Mucosa of stomach (tissue), 1 donor: Measurements from ENCODE around the gene ADH1B.

Experiments used
- H3K27me3 ChIP-seq: one replicate; pipeline ENCODE4 v1.7.0; 2013; ENCODE audit warnings: mild to moderate bottlenecking, low read length; ENCODE audit not compliant: control insufficient read depth, insufficient read depth
- H3K36me3 ChIP-seq: one replicate; pipeline ENCODE4 v1.7.0; 2013; ENCODE audit warnings: low read length; ENCODE audit not compliant: control insufficient read depth, insufficient read depth
- H3K4me1 ChIP-seq: one replicate; pipeline ENCODE4 v1.7.0; 2013; ENCODE audit warnings: mild to moderate bottlenecking, low read length; ENCODE audit not compliant: control insufficient read depth, insufficient read depth
- H3K4me3 ChIP-seq: one replicate; pipeline ENCODE4 v1.7.0; 2013; ENCODE audit warnings: low read length
- H3K9ac ChIP-seq: one replicate; pipeline ENCODE4 v1.7.0; 2013; ENCODE audit warnings: mild to moderate bottlenecking, low read length, moderate library complexity
- H3K9me3 ChIP-seq: one replicate; pipeline ENCODE4 v1.7.0; 2013; ENCODE audit warnings: mild to moderate bottlenecking, low read length, moderate library complexity; ENCODE audit not compliant: control insufficient read depth
- donor health status: Pancreatic carcinoma.

The ADH1B gene

GRCh38 chr4:99317354-99317753, 3.8 kb downstream of the ADH1B start:
- Histone ChIP-seq H3K36me3 (no peaks in the 10 kb centered on the region), H3K4me3 (no peak overlapping the region), H3K27me3 (no peaks in the 10 kb centered on the region), H3K9ac (no peak overlapping the region), H3K9me3 (no peaks in the 10 kb centered on the region), H3K4me1 (no peaks in the 10 kb centered on the region)

- Histone ChIP-seq H3K4me3 (no peak overlapping the region), H3K36me3 (no peaks in the 10 kb centered on the region), H3K9ac (no peak overlapping the region), H3K4me1 (no peaks in the 10 kb centered on the region), H3K9me3 (no peaks in the 10 kb centered on the region), H3K27me3 (no peaks in the 10 kb centered on the region)
Observed at GRCh38 chr4:99315839-99316238, 5.4 kb downstream of the ADH1B start.

- H3K27me3 ChIP-seq = no peaks in the 10 kb centered on the region
- H3K9me3 ChIP-seq = no peaks in the 10 kb centered on the region
- H3K4me1 ChIP-seq = no peaks in the 10 kb centered on the region
- no peak overlapping the region for H3K4me3 ChIP-seq
- no peak overlapping the region for H3K9ac ChIP-seq
- H3K36me3 ChIP-seq = no peaks in the 10 kb centered on the region
Observed at GRCh38 chr4:99314211-99314610, 7.0 kb downstream of the ADH1B start.

GRCh38 chr4:99310389-99310788, 10.8 kb downstream of the ADH1B start:
- Histone ChIP-seq H3K36me3 (no peaks in the 10 kb centered on the region), H3K4me1 (no peaks in the 10 kb centered on the region), H3K9ac (no peak overlapping the region), H3K4me3 (no peak overlapping the region), H3K9me3 (no peaks in the 10 kb centered on the region), H3K27me3 (no peaks in the 10 kb centered on the region)

- H3K4me1 ChIP-seq = no peaks in the 10 kb centered on the region
- no peaks in the 10 kb centered on the region for H3K27me3 ChIP-seq
- no peaks in the 10 kb centered on the region for H3K36me3 ChIP-seq
- no peak overlapping the region for H3K4me3 ChIP-seq
- H3K9me3 ChIP-seq = no peaks in the 10 kb centered on the region
- no peak overlapping the region for H3K9ac ChIP-seq
Observed at GRCh38 chr4:99305638-99306400, 15.4 kb downstream of the ADH1B start.

- Histone ChIP-seq H3K9ac (no peak overlapping the region), H3K4me3 (no peak overlapping the region), H3K4me1 (no peaks in the 10 kb centered on the region), H3K9me3 (no peaks in the 10 kb centered on the region), H3K27me3 (no peaks in the 10 kb centered on the region), H3K36me3 (no peaks in the 10 kb centered on the region)
Observed at GRCh38 chr4:99301376-99302164, 19.6 kb downstream of the ADH1B start.

GRCh38 chr4:99300934-99301333, 20.3 kb downstream of the ADH1B start:
- H3K9ac ChIP-seq = no peak overlapping the region
- no peak overlapping the region for H3K4me3 ChIP-seq
- H3K4me1 ChIP-seq = no peaks in the 10 kb centered on the region
- H3K9me3 ChIP-seq = no peaks in the 10 kb centered on the region
- H3K36me3 ChIP-seq = no peaks in the 10 kb centered on the region
- no peaks in the 10 kb centered on the region for H3K27me3 ChIP-seq

GRCh38 chr4:99293357-99293756, 27.8 kb downstream of the ADH1B start:
- no peak overlapping the region for H3K4me3 ChIP-seq
- no peak overlapping the region for H3K9ac ChIP-seq
- no peaks in the 10 kb centered on the region for H3K9me3 ChIP-seq
- H3K4me1 ChIP-seq = no peaks in the 10 kb centered on the region
- H3K36me3 ChIP-seq = no peaks in the 10 kb centered on the region
- no peaks in the 10 kb centered on the region for H3K27me3 ChIP-seq

- H3K9ac ChIP-seq = no peak within 1 kb of the TSS
Observed at GRCh38 chr4:99290848-99291786, 30.1 kb downstream of the ADH1B start, which contains the start of gene ADH1A. Gene ADH1A (minus strand): TSS chr4:99290985. CDS start chr4:99290914, 71 bp downstream.

GRCh38 chr4:99285387-99285786, 35.8 kb downstream of the ADH1B start:
- Histone ChIP-seq H3K4me1 (no peaks in the 10 kb centered on the region), H3K9ac (no peak overlapping the region), H3K4me3 (no peak overlapping the region), H3K27me3 (no peaks in the 10 kb centered on the region), H3K9me3 (no peaks in the 10 kb centered on the region), H3K36me3 (no peaks in the 10 kb centered on the region)

More at GRCh38 chr4:99290848-99291786, 30.1 kb downstream of the ADH1B start, which contains the start of gene ADH1A:
- H3K9me3 ChIP-seq = no peaks in the 10 kb centered on the region
- H3K36me3 ChIP-seq = no peaks in the 10 kb centered on the region
- no peaks in the 10 kb centered on the region for H3K4me1 ChIP-seq
- no peak within 1 kb of the TSS for H3K4me3 ChIP-seq
- no peaks in the 10 kb centered on the region for H3K27me3 ChIP-seq

GRCh38 chr4:99282731-99283130, 38.5 kb downstream of the ADH1B start:
- Histone ChIP-seq H3K4me3 (no peak overlapping the region), H3K36me3 (no peaks in the 10 kb centered on the region), H3K4me1 (no peaks in the 10 kb centered on the region), H3K9me3 (no peaks in the 10 kb centered on the region), H3K27me3 (no peaks in the 10 kb centered on the region), H3K9ac (no peak overlapping the region)
